HAP-1 (cell line): ENCODE data around the gene NTF4.
A peak's percentile ranks its signal among the peaks of the same experiment; 100 is the strongest.

Source experiments
- DNase-seq, 2 experiments: peaks; one replicate each; pipeline ENCODE4 v3.0.0-alpha.2; 2016 to 2020; ENCODE audit warnings: low spot score in 2 of 2
- H3K27me3 ChIP-seq: fragments of 250-450 bp; sonication (Bioruptor Pico); 2 replicates; pipeline ENCODE4 v1.5.1; 2020; ENCODE audit warnings: low read depth, mild to moderate bottlenecking, moderate library complexity
- H3K36me3 ChIP-seq: fragments of 250-450 bp; sonication (Bioruptor Pico); replicated peaks from 2 replicates; pipeline ENCODE4 v1.5.1; 2020; ENCODE audit warnings: mild to moderate bottlenecking
- H3K4me1 ChIP-seq: fragments of 250-450 bp; sonication (Bioruptor Pico); 2 replicates; pipeline ENCODE4 v1.5.1; 2020; ENCODE audit warnings: mild to moderate bottlenecking
- H3K4me3 ChIP-seq: fragments of 250-450 bp; sonication (Bioruptor Pico); 2 replicates; pipeline ENCODE4 v1.5.1; 2020; ENCODE audit warnings: mild to moderate bottlenecking, moderate library complexity
- H3K9me3 ChIP-seq: fragments of 250-450 bp; sonication (Bioruptor Pico); 2 replicates; pipeline ENCODE4 v1.5.1; 2020; ENCODE audit warnings: mild to moderate bottlenecking, moderate library complexity
- in situ Hi-C: fragments of 300-500 bp; cut with MboI; formaldehyde crosslinking; loops from 3 replicates; pipeline ENCODE4 v1.14.3; 2020; ENCODE audit warnings: low sequenced_read_pairs, inconsistent platforms, mixed read lengths

NTF4 gene

GRCh38 chr19:49101160-49101559, 36.5 kb upstream of the NTF4 start:
- no peaks in the 10 kb centered on the region for H3K27me3 ChIP-seq
- H3K4me1 ChIP-seq: no peaks in the 10 kb centered on the region
- in situ Hi-C loops: no loop called here
- H3K36me3 ChIP-seq: peaks cover 90% of the 10 kb centered on the region
- DNase-seq: no peak
- no peaks in the 10 kb centered on the region for H3K9me3 ChIP-seq
- H3K4me3 ChIP-seq: no peak overlapping the region

DNA sequence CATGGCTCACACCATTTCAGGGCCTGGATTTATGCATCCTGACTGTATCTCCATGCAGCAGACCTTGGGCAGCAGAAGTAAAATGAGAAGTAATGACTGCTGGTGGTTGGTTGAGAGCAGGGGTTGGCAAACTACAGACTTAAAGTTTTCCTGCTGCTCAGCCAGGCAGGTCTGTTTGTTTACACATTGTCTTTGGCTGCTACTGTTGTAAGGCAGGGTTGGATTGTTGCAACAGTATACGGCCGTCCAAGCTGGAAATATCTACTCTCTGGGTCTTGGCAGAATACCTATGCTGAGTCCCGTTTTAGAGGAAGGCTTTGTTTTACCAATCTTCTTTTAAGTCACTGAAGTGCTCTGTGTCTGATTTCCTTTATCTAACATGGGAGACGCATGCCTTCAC, 34.2 kb upstream of the NTF4 start:
- no peaks in the 10 kb centered on the region for H3K27me3 ChIP-seq
- H3K36me3 ChIP-seq: peaks cover 86% of the 10 kb centered on the region
- H3K9me3 ChIP-seq: no peaks in the 10 kb centered on the region
- no peak for DNase-seq
- in situ Hi-C loops: loop anchor here (5.0 kb wide), 1 partner anchor 109 kb away; no protein-coding TSS in a partner anchor
- H3K4me1 ChIP-seq: no peaks in the 10 kb centered on the region
- no peak overlapping the region for H3K4me3 ChIP-seq

GRCh38 chr19:49097453-49098288, 33.1 kb upstream of the NTF4 start:
- Histone ChIP-seq H3K36me3 (peaks cover 88% of the 10 kb centered on the region), H3K9me3 (no peaks in the 10 kb centered on the region), H3K27me3 (no peaks in the 10 kb centered on the region), H3K4me1 (no peaks in the 10 kb centered on the region), H3K4me3 (no peak overlapping the region)
- peak; percentile 52 to 83 for DNase-seq
- in situ Hi-C loops: loop anchor here (5.0 kb wide), 1 partner anchor 110 kb away; no protein-coding TSS in a partner anchor

DNA sequence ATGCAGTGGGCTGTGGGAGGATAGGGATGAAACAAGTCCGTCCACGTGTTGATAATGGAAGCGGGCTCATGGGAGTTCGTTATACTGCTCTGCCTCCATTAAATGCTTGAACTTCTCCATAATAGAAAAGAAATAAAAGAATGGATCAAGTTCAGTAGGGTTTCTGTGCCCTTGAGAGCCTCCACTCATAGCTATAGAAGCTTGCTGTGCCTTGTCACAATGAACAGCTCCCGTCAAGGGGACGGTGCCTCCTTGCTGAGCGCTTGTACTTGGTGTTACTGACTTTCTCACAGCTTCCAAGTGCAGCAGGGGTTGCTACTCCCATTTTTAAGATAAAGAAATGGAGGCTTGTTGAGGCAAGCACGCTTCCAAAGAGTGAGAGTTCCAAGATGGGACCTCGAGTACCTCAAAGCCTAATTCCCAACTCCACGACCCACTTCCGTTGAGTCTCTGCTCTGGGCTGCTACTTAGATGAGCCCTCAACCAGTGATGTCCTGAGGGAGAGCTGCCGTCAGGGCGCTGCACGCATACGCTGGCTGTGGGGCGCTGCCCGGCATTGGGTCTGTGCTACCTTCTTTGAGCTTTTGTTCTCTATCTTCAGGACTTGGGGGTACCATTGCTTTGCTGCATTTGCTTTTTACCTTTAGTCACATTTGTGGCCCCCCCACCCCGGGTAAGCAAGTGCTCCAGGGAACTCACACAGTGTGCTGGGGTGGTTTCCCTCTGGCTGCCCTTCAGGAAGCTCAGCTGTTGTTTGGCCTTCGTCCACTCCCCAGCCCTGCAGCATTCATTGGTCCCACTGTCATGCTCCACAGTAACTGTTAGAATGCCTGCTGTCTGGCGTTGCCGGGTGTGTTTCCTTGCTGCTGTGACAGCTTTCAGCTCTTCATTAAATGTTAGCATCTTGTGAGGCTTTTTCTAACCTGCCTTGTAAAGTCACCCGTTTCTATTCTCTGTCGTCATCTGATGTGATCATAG, 30.2 kb upstream of the NTF4 start:
- Histone ChIP-seq H3K9me3 (no peaks in the 10 kb centered on the region), H3K36me3 (peaks cover 96% of the 10 kb centered on the region), H3K27me3 (no peaks in the 10 kb centered on the region), H3K4me1 (no peaks in the 10 kb centered on the region), H3K4me3 (no peak overlapping the region)
- DNase-seq: no peak
- in situ Hi-C loops: loop anchor here (5.0 kb wide), 1 partner anchor 113 kb away; no protein-coding TSS in a partner anchor

GRCh38 chr19:49092686-49093085, 28.1 kb upstream of the NTF4 start:
- H3K4me3 ChIP-seq: no peak overlapping the region
- H3K36me3 ChIP-seq: peaks cover 93% of the 10 kb centered on the region
- no peaks in the 10 kb centered on the region for H3K4me1 ChIP-seq
- no peak for DNase-seq
- H3K27me3 ChIP-seq: no peaks in the 10 kb centered on the region
- in situ Hi-C loops: no loop called here
- no peaks in the 10 kb centered on the region for H3K9me3 ChIP-seq

- no peaks in the 10 kb centered on the region for H3K27me3 ChIP-seq
- in situ Hi-C loops: no loop called here
- no peaks in the 10 kb centered on the region for H3K9me3 ChIP-seq
- H3K4me3 ChIP-seq: no peak overlapping the region
- peaks cover 3% of the 10 kb centered on the region; the same call in 1 of the 2 replicates for H3K4me1 ChIP-seq
- H3K36me3 ChIP-seq: peaks cover 92% of the 10 kb centered on the region
- no peak for DNase-seq
Observed at GRCh38 chr19:49091391-49092038, 26.9 kb upstream of the NTF4 start.

DNA sequence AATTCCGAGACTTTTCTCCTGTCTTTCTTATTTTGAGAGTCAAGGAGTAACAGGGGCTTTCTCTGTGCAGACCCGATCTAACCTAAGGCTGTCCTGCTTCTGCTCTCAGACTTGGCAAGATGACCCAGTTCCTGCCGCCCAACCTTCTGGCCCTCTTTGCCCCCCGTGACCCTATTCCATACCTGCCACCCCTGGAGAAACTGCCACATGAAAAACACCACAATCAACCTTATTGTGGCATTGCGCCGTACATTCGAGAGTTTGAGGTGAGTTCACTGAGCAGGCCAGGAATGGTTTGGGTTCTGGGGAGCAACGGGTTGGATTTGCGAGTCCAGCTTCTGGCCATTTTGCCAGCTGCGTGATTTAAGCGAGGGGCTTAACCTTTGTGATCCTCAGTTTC, 21.7 kb upstream of the NTF4 start:
- in situ Hi-C loops: no loop called here
- peak overlapping the region; percentile 95 for H3K4me3 ChIP-seq
- H3K36me3 ChIP-seq: peaks cover 55% of the 10 kb centered on the region
- peaks cover 10% of the 10 kb centered on the region for H3K4me1 ChIP-seq
- DNase-seq: no peak
- no peaks in the 10 kb centered on the region for H3K27me3 ChIP-seq
- H3K9me3 ChIP-seq: no peaks in the 10 kb centered on the region; the same call in 1 of the 2 replicates

- Histone ChIP-seq H3K9me3 (no peaks in the 10 kb centered on the region; the same call in 1 of the 2 replicates), H3K4me1 (peaks cover 10% of the 10 kb centered on the region), H3K36me3 (peaks cover 50% of the 10 kb centered on the region), H3K4me3 (peak overlapping the region; percentile 95), H3K27me3 (no peaks in the 10 kb centered on the region)
- in situ Hi-C loops: no loop called here
- DNase-seq: no peak
Observed at GRCh38 chr19:49085868-49086232, 21.2 kb upstream of the NTF4 start.

DNA sequence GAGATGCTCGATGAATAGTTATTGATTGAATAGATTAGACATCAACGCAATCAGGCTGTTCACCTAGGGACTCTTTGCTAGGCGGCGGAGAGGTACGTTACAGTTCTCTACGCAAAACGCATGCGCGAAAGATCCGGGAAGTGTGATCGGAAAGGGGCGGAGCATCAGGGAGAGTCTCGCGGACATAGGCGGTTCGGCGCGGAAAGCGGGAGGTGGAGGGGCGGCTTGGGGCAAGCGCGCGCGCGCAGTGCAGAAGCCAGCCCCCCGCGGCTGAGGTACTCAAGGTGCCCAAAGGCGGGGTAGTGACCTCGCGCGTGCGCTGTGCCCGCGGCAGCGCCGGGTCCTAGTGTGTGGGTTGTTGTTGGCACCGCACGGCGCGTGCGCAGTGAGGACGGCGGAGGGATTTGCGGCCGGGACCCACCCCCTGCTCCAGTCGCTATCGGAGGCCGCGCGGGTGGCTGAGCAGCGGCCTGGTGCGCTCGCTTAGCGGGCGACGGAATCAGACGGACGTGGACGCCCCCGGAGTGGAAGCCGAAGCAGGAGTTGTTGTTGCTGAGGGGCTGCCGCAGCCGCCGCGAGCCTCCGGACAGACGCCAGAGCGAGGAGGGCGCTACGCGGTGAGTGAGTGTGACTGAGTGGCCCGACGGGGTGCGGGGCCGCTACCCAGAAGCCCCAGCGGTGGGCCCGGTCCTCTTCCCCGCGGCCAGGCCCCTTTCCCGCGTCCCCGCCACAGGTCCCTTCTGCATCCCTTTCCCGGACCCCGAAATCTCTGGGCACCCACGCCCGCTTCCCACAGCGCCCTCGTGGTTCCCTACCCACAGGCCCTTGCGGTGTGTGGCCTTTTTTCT, 20.6 kb upstream of the NTF4 start, which contains the start of gene SNRNP70:
TSS of gene SNRNP70 (plus strand) at position 432 of the 848 bp plus-strand sequence. CDS start 964 bp downstream, outside the sequence.
- DNase-seq: peak; percentile 97 to 99
- in situ Hi-C loops: no loop called here
- no peaks in the 10 kb centered on the region for H3K27me3 ChIP-seq
- H3K9me3 ChIP-seq: no peaks in the 10 kb centered on the region; the same call in 1 of the 2 replicates
- peak within 1 kb of the TSS; percentile 95 for H3K4me3 ChIP-seq
- H3K36me3 ChIP-seq: peaks cover 44% of the 10 kb centered on the region
- H3K4me1 ChIP-seq: peaks cover 10% of the 10 kb centered on the region

DNA sequence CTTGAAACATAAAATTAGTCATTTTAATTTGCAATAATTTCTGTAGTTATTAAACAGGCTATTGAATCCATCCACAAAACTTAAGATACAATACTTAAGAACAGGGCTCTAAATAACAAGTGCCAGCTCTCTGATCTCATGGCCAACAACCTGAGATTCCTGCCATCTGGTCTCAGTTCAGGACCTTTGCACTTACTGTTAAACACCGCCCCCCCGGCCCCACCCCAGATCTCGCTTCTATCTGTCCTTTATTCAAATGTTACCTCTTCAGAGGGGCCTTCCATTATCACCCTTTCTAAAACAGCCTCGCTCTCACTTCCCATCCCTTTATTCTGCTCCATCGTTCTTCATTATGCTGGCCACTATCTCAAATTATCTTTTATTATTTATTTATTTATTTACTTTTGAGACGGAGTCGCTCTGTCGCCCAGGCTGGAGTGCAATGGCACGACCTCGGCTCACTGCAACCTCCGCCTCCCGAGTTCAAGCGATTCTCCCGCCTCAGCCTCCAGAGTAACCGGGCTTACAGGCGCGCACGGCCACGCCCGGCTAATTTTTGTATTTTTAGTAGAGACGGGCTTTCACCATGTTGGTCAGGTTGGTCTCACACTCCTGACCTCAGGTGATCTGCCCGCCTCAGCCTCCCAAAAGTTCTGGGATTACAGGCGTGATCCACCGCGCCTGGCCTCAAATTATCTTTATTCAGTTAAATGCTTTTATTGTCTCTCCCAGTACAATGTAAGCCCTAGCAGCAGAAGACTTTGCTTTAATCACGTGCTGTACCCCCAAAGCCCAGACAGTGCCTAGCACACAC, 19.8 kb upstream of the NTF4 start:
- H3K4me3 ChIP-seq: peak overlapping the region; percentile 95
- peaks cover 10% of the 10 kb centered on the region for H3K4me1 ChIP-seq
- in situ Hi-C loops: no loop called here
- H3K36me3 ChIP-seq: peaks cover 36% of the 10 kb centered on the region
- DNase-seq: no peak
- H3K9me3 ChIP-seq: no peaks in the 10 kb centered on the region; the same call in 1 of the 2 replicates
- H3K27me3 ChIP-seq: no peaks in the 10 kb centered on the region

DNA sequence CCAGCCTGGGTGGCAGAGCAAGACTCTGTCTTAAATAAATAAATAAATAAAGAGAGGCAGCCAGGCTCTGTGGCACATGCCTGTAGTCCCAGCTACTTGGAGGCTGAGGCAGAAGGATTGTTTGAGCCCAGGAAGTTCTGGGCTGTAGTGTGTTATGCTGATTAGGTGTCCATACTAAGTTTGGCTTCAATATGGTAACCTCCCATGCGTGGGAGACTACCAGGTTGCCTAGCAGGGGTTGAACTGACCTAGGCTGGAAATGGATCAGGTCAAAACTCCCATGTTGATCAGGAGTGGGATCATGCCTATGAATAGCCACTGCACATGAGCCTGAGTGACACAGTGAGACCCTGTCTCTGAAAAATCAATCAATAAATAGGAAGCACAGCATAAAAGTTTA, 16.7 kb upstream of the NTF4 start:
- in situ Hi-C loops: no loop called here
- no peak for DNase-seq
- no peaks in the 10 kb centered on the region for H3K27me3 ChIP-seq

DNA sequence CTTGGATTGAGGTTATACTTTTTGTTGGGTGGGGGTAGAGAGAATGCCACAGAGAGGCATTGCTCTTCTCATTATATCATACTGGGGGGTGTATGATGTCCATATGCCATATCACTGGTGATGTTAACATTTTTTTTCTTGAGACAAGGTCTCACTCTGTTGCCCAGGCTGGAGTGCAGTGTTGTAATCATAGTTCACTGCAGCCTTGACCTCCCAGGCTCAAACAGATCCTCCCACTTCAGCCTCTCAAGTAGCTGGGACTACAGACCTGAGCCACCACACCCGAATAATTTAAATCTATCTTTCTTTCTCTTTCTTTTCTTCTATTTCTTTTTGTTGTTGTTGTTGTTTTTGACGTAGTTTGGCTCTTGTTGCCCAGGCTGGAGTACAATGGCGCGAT, 15.8 kb upstream of the NTF4 start:
- in situ Hi-C loops: no loop called here

More for the DNA sequence above, 16.7 kb upstream of the NTF4 start:
- Histone ChIP-seq H3K36me3 (peaks cover 9% of the 10 kb centered on the region), H3K9me3 (no peaks in the 10 kb centered on the region; the same call in 1 of the 2 replicates), H3K4me3 (no peak overlapping the region), H3K4me1 (peaks cover 7% of the 10 kb centered on the region; the same call in 1 of the 2 replicates)

More for the DNA sequence above, 15.8 kb upstream of the NTF4 start:
- Histone ChIP-seq H3K27me3 (no peaks in the 10 kb centered on the region), H3K36me3 (peaks cover under 1% of the 10 kb centered on the region; the same call in 1 of the 2 replicates), H3K4me1 (peaks cover 7% of the 10 kb centered on the region; the same call in 1 of the 2 replicates), H3K9me3 (no peaks in the 10 kb centered on the region; the same call in 1 of the 2 replicates), H3K4me3 (no peak overlapping the region)
- no peak for DNase-seq
